GM21576 (cell line): ENCODE results near the gene TRIM71.
"Not testable (repeated sequence)": the region's sequence is repeated elsewhere in the genome, so short reads cannot be mapped to it uniquely, and the experiment has no call there.

ENCODE experiments used
- ATAC-seq: cut with Tn5 transposase; IDR thresholded peaks from one replicate; pipeline ENCODE4 v1.9.1; 2021; ENCODE audit warnings: mild to moderate bottlenecking, moderate library complexity; ENCODE audit not compliant: unreplicated experiment

Gene TRIM71

GRCh38 chr3:32819551-32820348 is 2.0 kb downstream of the TRIM71 start:
- no peak for ATAC-seq

GRCh38 chr3:32820430-32820829 is 2.6 kb downstream of the TRIM71 start:
- ATAC-seq = no peak

GRCh38 chr3:32820971-32821685 is 3.3 kb downstream of the TRIM71 start:
- ATAC-seq = no peak

- ATAC-seq = no peak
Measured at GRCh38 chr3:32821686-32822296, 4.0 kb downstream of the TRIM71 start.

- ATAC-seq = no peak
Measured at GRCh38 chr3:32822609-32823498, 5.1 kb downstream of the TRIM71 start.

GRCh38 chr3:32823641-32824184 is 5.9 kb downstream of the TRIM71 start:
- not testable (repeated sequence) for ATAC-seq

GRCh38 chr3:32825601-32826375 is 8.0 kb downstream of the TRIM71 start:
- no peak for ATAC-seq

- ATAC-seq = no peak
Measured at GRCh38 chr3:32831062-32831461, 13.3 kb downstream of the TRIM71 start.

GRCh38 chr3:32831791-32832190 is 14.0 kb downstream of the TRIM71 start:
- no peak for ATAC-seq

GRCh38 chr3:32832193-32832592 is 14.4 kb downstream of the TRIM71 start:
- ATAC-seq = no peak

- ATAC-seq = no peak
Measured at GRCh38 chr3:32835049-32835371, 17.2 kb downstream of the TRIM71 start.

- ATAC-seq = no peak
Measured at GRCh38 chr3:32835961-32836360, 18.2 kb downstream of the TRIM71 start.

- no peak for ATAC-seq
Measured at GRCh38 chr3:32836601-32837000, 18.8 kb downstream of the TRIM71 start.

GRCh38 chr3:32837366-32837765 is 19.6 kb downstream of the TRIM71 start:
- no peak for ATAC-seq

GRCh38 chr3:32837789-32838188 is 20.0 kb downstream of the TRIM71 start:
- ATAC-seq = no peak

GRCh38 chr3:32839714-32840085 is 21.9 kb downstream of the TRIM71 start:
- no peak for ATAC-seq

GRCh38 chr3:32840086-32840841 is 22.5 kb downstream of the TRIM71 start:
- no peak for ATAC-seq

GRCh38 chr3:32841341-32841740 is 23.5 kb downstream of the TRIM71 start:
- ATAC-seq = no peak

GRCh38 chr3:32841867-32842470 is 24.2 kb downstream of the TRIM71 start:
- no peak for ATAC-seq
